A673 (cell line): Measurements from ENCODE around the gene C16orf86.

Source experiments
- EZH2 ChIP-seq: fragments of 200-600 bp; sonication (generic); IDR thresholded peaks from 2 replicates; pipeline ENCODE4 v1.6.1; 2017; ENCODE audit warnings: borderline replicate concordance, low read depth, mild to moderate bottlenecking, mixed read lengths, antibody characterized with exemption, low read length; ENCODE audit not compliant: poor library complexity, severe bottlenecking
- TF ChIP-seq, protein P1 (sequence below): fragments of 300-800, 200-600 bp; sonication (generic); conservative IDR thresholded peaks from 2 replicates; pipeline ENCODE4 v1.5.1; 2017; ENCODE audit warnings: low read depth, mild to moderate bottlenecking, antibody characterized with exemption, low read length, moderate library complexity, mixed read lengths

- TF ChIP-seq, protein P1, sequence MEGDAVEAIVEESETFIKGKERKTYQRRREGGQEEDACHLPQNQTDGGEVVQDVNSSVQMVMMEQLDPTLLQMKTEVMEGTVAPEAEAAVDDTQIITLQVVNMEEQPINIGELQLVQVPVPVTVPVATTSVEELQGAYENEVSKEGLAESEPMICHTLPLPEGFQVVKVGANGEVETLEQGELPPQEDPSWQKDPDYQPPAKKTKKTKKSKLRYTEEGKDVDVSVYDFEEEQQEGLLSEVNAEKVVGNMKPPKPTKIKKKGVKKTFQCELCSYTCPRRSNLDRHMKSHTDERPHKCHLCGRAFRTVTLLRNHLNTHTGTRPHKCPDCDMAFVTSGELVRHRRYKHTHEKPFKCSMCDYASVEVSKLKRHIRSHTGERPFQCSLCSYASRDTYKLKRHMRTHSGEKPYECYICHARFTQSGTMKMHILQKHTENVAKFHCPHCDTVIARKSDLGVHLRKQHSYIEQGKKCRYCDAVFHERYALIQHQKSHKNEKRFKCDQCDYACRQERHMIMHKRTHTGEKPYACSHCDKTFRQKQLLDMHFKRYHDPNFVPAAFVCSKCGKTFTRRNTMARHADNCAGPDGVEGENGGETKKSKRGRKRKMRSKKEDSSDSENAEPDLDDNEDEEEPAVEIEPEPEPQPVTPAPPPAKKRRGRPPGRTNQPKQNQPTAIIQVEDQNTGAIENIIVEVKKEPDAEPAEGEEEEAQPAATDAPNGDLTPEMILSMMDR, result no peak
- TF ChIP-seq EZH2, result no peak
Observed at GRCh38 chr16:67641779-67642708, 24.6 kb upstream of the C16orf86 start.
